SH-SY5Y (cell line): Measurements from ENCODE around the gene METTL8.

Experiments
- GATA2 ChIP-seq: IDR thresholded peaks from 2 replicates; pipeline ENCODE4 v1.6.1; 2011; ENCODE audit warnings: mild to moderate bottlenecking, low read depth, low read length
- GATA3 ChIP-seq: IDR thresholded peaks from 2 replicates; pipeline ENCODE4 v1.6.1; 2011; ENCODE audit warnings: low read depth, mild to moderate bottlenecking, low read length, moderate library complexity

The METTL8 gene, protein sequence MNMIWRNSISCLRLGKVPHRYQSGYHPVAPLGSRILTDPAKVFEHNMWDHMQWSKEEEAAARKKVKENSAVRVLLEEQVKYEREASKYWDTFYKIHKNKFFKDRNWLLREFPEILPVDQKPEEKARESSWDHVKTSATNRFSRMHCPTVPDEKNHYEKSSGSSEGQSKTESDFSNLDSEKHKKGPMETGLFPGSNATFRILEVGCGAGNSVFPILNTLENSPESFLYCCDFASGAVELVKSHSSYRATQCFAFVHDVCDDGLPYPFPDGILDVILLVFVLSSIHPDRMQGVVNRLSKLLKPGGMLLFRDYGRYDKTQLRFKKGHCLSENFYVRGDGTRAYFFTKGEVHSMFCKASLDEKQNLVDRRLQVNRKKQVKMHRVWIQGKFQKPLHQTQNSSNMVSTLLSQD

GRCh38 chr2:171433763-171434012 lies at the start of gene METTL8:
Gene METTL8, minus strand, starts transcription at chr2:171433990. Its CDS starts 41,805 bp downstream, at chr2:171392185.
- TF ChIP-seq GATA3 (no peak), GATA2 (no peak)

GRCh38 chr2:171482877-171483276 lies 49.1 kb upstream of the METTL8 start:
- TF ChIP-seq GATA2 (no peak), GATA3 (no peak)

DNA sequence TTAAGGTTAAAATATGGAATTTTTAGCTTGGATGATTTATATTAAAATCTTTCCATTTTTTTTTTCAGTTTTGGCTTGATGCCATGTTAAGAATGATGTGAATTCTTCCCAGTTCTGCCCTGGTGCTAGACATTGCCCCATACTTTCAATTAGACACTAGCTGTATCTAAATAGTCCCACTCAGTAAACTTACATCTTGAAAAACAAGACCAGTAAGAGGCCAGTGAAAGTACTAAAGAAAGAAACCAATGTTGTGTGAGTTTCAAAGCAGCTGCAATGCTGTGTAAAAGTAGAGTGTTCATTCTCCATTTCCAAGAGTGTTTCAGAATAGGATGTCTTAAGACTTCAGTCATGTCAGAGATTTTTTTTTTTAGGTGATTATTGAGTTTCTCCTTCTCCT lies 48.5 kb upstream of the METTL8 start:
- no peak for TF ChIP-seq GATA2
- no peak for TF ChIP-seq GATA3

DNA sequence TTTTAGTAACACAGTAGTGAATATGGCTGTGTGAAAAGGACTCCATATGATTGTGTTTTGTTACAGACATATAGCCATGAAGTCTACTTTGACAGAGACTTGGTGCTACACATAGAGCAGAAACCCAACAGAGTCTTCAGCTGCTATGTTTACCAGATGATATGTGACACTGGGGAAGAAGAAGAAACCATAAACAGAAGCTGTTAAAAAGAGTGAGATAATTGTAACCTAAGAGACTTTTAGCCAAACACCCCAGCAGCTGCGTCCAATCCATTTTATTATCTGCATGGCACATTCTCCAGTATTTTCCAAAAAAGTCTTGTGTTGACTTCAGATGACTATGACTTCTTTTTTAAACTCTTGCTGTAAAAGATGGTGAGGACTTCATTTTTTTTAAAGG lies 47.1 kb upstream of the METTL8 start:
- no peak for TF ChIP-seq GATA3
- no peak for TF ChIP-seq GATA2

DNA sequence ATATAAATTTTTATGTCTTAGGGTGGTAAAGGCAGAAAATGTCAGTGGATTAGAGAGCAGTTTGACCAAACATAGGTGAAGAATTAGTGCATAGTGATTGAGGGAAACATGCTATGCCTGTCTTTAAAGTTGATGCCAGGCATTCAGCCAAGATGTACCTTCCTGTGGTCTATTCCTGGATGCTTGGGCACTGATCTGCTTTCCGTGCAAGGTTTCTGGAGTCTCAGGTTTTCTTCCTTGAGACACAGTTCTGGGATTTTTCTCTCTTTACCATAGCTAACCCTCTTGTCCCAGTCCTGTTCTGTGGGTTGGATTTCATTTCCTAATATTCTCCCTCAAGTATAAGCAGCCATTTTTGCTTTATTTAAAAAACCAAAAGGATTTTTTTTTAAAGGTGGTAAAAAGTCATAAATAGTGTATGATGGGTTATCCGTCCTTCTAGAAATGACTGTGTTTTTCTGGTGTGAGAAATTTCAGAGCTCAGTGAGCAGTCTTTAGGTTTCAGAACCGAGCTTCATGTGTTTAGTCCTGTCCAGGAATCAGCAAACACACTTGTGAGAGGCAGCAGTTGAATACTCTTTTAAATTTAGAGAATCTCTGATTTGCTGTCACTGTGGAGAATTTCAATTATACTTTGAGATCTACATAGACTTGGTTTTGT lies 45.5 kb upstream of the METTL8 start:
- TF ChIP-seq GATA2 (no peak), GATA3 (no peak)

DNA sequence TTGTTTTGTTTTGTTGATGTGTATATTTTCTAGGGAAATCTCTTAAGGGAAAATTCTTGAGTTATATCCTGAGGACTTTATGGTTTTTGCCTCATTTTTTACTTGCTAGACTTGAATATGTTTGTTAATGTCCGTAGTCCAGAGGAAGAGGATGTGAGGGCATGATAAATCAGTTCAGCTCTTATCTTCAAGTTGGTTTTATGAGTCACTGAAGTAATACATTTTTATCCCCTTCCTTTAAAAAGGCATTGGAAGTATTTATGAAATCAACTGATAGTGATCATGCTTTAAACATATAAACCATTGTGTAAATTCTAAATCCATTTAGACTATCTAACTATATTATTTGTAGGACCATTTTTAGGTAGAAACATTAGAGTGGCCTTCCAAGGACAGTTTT lies 44.6 kb upstream of the METTL8 start:
- TF ChIP-seq GATA3 (no peak), GATA2 (no peak)

- no peak for TF ChIP-seq GATA3
- TF ChIP-seq GATA2: no peak
Measured at GRCh38 chr2:171475979-171476378, 42.2 kb upstream of the METTL8 start.

DNA sequence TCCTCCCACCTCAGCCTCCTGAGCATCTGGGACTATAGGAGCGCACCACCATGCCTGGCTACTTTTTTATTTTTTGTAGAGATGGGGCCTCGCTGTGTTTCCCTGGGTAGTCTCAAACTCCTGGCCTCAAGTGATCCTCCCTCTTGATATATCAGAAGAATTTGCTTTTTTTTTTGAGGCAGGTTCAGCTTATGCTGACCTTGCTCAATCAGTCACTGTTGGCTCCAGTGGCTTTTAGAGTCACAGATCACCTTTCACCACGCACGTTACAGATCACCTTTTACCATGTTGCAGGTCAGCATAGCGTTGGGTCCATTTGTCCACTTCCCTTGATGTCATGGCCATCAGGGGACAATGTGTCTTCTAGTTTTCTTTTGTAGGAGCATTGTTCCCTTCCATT lies 36.3 kb upstream of the METTL8 start:
- TF ChIP-seq GATA2 (no peak), GATA3 (no peak)

DNA sequence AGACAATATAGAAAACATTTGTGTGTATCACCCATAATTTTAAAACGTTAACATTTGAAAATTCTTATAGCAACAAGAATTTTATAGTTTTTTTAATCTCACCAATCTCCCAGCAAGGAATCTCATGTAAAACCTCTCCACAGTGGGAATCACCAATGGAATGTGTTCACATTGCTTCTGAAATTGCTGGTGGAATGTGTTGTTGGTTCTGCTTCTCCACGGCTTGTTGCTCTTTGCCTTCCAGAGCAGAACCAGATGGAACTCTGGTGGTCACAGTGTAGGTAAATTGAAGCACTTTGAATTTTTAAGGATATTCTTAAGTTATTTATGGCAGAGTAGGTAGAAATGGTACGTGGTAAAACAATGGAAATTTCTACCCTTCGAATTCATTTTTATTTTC lies 35.4 kb upstream of the METTL8 start:
- no peak for TF ChIP-seq GATA2
- TF ChIP-seq GATA3: no peak

DNA sequence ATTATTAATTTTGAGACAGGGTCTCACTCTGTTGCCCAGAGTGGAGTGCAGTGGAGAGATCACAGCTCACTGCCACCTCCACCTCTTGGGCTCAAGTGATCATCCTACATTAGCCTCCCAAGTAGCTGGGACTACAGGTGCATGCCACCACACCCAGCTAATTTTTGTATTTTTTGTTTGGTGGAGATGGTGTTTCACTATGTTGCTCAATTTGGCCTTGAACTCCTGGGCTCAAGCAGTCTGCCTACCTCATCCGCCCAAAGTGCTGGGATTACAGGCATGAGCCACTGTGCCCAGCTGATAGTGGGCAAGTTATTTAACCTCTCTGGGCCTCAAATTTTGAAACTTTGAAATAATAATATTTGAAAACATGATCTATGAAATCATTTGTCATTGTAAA lies 26.7 kb upstream of the METTL8 start:
- TF ChIP-seq GATA3: no peak
- TF ChIP-seq GATA2: no peak

DNA sequence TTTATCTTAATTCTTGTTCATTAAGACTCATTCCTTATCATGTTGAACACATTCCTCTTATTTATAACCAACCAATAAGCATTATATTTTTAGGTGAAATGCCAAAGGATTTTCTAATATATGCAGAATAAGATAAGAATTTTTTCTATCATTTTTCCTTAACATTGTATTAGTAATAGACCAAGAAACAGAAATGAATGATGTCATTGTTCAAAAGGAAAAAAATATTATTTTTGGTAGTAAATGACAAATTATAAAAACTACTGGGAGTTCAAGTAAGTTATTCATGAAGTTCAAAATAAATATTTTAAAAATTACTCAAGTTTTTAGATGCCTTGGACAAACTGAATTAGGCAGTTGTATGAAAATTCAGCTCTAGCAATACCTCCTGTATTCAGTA lies 25.7 kb upstream of the METTL8 start:
- TF ChIP-seq GATA2 (no peak), GATA3 (no peak)

DNA sequence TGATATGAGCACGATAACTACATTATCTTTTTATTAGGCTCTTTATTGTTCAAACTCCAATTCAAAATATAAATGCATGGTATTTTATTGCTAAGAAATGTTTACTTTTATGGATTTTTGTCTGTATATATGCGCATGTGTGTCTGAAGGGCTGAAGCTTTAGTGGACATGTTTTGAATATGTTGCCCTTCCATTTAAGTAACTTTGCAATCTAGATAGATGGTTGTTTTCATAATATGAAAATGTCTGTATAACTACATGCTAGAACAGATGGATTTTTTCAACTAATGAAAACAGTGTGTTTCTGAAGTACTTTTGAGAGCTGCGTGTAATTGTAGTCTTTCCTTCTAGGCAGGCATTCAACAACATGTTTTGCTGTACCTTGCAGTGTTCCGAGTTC lies 19.0 kb upstream of the METTL8 start:
- TF ChIP-seq GATA2 (no peak), GATA3 (no peak)

GRCh38 chr2:171451074-171451473 lies 17.3 kb upstream of the METTL8 start:
- TF ChIP-seq GATA3 (no peak), GATA2 (no peak)

- TF ChIP-seq GATA2 (no peak), GATA3 (no peak)
Measured at GRCh38 chr2:171447675-171448074, 13.9 kb upstream of the METTL8 start.

- TF ChIP-seq GATA3: no peak
- TF ChIP-seq GATA2: no peak
Measured at GRCh38 chr2:171441470-171441869, 7.7 kb upstream of the METTL8 start.

- TF ChIP-seq GATA2 (no peak), GATA3 (no peak)
Measured at GRCh38 chr2:171436307-171436706, 2.5 kb upstream of the METTL8 start.
